GM18502 (cell line): ENCODE data around the gene ERBIN.
A peak's percentile ranks its signal among the peaks of the same experiment; 100 is the strongest.
"Not testable (repeated sequence)": the region's sequence is repeated elsewhere in the genome, so short reads cannot be mapped to it uniquely, and the experiment has no call there.

Experiments
- ATAC-seq: cut with Tn5 transposase; IDR thresholded peaks from one replicate; pipeline ENCODE4 v1.9.1; 2021; ENCODE audit warnings: mild to moderate bottlenecking; ENCODE audit not compliant: unreplicated experiment, poor library complexity

Gene ERBIN

DNA sequence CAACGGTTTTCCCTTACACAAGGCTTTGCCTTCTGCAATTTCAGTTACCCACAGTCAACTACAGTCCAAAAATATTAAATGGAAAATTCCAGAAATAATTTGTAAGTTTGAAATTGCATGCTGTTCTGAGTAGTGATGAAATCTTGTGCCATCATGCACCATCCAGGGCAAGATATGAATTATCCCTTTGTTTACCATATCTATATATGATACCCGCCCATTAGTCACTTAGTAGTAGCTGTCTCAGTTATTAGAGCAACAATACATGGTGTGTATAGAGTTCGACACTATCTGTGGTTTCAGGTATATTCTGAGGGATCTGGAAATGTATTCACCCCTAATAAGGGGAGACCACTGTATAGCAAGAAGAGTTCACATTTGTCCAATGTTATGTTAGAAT lies 29.4 kb downstream of the ERBIN start:
- no peak for ATAC-seq

DNA sequence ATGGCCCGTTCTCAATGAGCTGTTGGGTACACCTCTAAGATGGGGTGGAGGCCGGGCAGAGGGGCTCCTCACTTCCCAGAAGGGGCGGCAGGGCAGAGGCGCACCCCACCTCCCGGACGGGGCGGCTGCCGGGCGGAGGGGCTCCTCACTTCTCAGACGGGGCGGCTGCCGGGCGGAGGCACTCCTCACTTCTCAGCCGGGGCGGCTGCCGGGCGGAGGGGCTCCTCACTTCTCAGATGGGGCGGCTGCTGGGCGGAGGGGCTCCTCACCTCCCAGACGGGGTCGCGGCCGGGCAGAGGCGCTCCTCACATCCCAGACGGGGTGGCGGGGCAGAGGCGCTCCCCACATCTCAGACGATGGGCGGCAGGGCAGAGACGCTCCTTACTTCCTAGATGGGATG lies 31.3 kb downstream of the ERBIN start:
- ATAC-seq: not testable (repeated sequence)

DNA sequence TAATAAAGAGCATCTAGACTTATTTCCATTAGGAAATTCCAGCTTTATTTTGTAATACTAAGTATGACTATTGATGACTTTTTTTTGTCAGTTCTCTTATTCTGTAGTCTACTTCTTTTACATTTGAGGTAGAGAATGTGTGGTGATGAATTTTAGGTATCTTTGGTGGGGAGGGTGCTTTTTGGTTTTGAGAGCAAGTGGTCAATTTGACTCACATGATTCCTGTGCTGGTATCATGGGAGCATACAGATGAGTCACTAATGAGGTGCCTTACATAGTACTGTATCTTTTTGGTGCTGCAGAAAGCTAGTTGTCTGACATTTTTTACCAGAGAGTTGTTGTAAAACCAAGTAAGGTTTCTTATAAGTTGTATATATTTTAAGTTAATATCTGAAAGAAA lies 35.3 kb downstream of the ERBIN start:
- peak; percentile 95 for ATAC-seq

DNA sequence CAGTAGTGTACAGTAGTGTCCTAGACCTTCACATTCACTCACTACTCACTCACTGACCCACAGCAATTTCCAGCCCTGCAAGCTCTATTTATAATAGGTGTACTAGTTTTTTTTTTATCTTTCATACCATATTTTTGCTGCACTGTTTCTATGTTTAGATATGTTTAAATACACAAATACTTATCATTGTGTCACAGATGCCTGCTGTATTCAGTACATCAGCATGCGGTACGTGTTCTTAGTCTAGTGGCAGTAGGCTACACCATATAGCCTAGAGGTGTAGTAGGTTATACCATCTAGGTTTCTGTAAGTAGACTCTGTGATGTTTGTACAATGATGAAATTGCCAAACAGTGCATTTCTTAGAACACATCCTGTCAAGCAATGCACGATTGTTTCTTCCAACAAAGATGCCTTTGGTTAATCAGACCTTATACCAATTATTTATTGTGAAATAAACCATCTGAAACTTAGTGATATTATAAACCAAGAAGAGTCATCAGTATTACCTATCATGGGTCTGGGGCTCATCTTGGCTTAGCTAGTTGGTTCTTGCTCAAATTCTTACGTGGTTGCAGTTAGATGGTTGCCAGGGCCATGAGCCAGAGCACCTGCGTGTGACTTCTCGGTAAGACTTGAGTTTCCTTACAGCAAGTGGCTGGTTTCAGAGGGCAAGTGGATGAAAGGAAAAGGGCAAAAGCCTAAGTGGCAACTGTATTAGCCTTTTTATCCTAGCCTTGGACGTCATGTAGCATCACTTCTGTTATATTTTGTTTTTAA lies 41.1 kb downstream of the ERBIN start:
- ATAC-seq: no peak

DNA sequence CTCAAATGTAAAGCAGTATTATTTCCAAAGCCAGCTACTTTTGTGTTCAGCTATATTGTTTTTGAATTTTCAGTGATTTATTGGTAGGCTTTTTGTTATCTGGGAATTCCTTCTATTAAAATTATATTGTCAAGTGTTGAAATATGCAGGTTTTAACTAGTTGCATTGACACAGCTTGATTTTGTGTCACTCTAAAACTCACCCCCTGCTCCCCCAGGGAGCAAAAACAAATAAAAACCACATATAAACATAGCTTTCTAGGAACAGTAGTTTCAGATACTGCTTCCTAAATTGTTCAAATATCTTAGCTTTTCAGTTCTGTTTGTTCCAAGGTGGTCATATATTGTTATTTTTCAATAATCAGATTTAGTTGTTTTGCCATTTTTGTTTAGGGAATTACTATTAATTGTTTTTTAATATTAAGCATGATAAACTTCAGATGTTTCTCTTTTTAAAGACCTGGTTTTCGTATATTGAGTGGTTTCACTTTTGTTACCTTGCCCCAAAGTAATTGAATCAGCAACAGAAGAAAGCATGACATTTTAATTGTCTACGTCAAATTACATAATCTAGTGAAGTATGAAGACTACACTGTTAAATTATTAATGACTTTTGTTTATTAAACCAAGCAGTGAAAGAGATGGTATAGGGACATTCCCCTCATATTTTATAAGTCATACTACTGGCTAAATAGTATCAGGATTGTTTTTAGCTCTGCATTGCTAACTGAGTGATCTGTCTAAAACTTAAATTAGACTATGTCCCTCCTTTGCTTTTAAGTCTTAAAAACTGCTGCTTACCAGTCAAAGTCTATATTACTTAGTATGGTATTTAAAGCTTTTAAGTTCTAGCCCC lies 43.4 kb downstream of the ERBIN start:
- no peak for ATAC-seq

DNA sequence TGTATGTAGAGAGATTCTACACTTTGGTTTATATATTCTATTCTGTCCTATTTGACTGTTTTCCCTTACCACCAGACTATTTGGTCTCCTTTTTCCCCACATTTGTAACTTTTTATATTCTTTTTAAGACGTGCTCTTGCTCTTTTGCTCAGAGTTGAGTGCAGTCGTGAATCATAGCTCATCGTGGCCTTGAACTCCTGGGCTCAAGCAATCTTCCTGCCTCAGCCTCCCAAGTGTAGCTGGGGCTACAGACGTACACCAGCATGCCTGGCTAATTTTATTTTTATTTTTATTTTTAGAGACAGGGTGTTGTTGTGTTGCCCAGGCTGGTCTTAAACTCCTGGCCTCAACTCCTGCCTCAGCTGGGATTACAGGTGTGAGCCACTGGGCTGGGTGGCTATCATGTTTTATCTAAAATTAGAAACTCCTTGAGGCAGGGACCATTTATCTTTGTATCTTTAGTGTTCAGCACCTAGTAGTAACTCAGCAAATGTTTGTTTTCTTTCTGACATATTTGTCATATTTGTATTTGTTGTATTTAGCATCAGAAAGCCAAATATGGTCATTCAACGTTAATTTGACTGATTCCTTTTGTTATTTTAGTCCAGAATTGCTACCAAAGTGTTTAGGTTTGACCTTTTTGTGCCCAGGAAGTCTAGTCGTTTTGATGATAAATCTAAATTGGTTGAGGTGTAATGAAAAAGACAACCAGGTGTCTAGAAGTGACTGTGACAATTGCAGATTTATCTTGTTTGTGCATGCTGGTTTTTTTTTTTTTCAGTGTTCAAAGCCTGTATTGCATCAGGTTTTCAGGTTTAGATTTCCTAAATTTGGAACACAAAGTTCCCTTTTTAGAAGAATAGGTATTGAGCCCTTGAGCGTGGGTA lies 44.3 kb downstream of the ERBIN start:
- no peak for ATAC-seq

GRCh38 chr5:65971643-65972042 lies 45.3 kb downstream of the ERBIN start:
- no peak for ATAC-seq

GRCh38 chr5:65972896-65973295 lies 46.5 kb downstream of the ERBIN start:
- ATAC-seq: not testable (repeated sequence)

- no peak for ATAC-seq
Measured at GRCh38 chr5:65978251-65978650, 51.9 kb downstream of the ERBIN start.

DNA sequence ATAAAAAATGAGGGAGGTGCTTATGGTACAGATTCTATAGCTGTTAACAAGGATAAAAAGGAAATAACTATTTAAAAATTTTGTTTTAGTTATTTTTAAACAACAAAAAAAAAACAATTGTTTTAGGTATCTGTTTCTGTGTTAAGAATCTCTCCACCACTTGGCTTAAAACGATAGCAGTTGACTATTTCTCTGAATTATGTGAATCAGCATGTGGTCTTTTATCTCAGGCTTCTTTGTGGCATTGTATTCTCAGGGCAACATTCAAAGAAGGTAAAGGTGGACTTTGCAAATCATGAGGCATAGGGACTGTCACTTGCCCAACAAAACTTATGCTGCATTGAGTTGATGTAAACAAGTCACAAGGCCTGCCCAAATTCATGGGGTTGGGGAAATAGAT lies 55.2 kb downstream of the ERBIN start:
- no peak for ATAC-seq

DNA sequence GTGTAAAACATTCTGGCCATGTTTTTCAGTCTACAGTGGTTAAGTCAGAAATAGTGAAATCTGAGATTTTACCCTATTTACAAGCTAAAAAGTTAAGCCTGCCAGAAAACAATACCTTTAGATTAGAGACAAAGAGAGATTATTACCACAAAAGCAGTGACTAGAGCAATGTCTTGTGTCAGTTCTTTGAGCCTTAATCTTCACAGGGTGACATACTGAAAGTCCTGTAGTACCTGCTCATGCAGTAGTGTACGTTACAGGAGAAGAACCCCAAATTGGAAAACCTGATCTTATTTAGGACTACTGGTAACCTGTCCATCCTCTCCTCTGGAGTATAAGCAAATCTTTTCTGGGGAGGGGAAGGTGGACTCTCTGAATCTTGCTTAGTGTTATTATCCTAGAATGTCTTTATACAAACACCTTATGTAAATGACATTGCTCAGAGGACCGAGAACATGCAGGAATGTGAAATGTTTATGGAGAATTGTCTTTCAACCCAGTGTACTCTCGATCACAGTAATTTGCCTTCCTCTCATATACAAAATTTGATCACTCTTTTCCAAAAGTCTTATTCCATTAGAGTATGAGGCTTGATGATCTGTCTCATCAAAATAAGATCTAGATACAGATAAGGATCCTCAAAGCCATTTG lies 55.7 kb downstream of the ERBIN start:
- ATAC-seq: no peak

DNA sequence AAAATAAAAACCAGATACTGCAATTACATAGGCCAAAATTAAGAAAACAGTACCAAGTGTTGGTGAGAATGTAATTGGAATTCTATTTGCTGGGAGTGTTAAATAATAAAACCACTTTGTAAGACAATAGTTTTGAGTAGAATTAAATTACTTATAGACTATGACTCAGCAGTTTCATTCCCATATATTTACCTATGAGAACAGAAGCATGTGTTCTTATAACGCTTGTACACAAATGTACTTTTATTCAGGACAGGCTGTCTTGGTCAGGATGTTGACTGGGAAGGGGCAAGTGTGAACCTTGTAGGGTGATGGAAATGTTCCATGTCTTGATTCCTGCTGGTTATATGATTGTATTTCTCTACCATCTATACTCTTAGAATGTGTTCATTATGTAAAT lies 56.3 kb downstream of the ERBIN start:
- no peak for ATAC-seq

DNA sequence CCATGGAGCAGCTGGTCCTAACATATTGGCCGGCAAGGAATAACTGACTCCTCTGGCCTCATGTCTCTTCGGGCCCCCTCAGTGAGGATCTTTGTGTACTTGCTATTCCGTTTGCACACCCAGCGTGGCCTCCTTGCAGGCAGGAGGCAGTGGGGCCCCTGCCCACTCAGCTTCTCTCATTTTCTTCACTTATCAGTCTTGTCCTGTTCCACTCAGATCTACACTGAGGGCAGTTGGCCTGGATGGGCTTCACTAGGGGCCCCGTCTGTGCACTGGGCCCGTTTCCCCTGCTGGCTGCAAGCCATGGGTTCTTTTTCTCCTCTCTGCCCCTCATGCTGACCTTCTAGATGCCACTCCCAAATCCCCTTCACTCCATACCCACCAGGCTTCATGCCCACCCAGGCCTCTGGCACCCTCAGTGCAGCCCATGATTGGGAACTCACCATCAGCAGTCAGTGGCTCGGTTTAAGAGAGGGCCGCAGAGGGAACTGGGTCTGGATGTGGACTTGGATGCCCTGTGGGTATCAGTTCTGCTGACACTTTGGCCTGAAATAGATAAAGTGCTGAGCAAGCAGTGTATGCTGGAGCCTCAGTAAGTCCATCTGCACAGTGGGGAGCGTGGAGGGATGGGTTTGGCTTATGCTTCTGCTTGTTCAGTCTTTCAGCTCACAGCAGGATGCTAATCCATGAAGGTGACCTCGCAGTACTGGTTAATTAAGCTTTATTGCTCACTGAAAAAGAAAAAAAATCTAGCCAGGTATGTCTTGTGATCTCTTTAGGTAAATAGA lies 57.9 kb downstream of the ERBIN start:
- ATAC-seq: no peak

- ATAC-seq: no peak
Measured at GRCh38 chr5:65986050-65986451, 59.7 kb downstream of the ERBIN start.

DNA sequence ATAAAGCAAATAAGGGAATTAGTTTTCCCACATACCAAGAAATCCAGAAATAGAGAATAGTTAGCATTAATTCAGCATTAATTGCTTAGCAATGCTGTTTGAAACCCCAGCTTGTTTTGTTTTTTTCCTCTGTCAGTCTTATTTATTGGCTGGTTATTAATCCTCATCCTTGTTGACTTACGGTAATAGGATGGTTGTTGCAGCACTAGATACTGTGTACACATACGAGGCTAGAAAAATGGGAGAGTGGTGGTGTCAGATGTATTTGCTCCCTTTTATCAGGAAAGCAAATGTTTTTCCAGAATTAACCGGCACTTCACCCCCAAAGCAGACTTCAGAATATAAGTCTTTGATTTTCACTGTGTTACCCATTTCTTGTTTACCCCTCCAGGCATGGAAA lies 60.4 kb downstream of the ERBIN start:
- ATAC-seq: no peak

DNA sequence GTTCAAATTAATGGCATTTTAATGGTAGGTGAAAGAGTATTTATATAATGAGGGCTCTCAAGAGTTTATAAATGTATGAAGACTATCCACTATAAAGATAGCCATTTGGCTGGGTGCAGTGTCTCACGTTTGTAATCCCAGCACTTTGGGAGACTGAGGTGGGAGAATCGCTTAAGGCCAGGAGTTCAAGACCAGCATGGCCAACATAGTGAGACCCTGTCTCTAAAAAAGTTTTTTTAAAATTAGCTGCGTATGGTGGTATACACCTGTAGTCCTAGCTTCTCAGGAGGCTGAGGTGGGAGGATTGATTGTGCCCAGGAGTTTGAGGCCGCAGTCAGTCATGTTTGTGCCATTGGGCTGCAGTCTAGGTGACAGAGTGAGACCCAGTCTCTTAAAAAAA lies 61.6 kb downstream of the ERBIN start:
- ATAC-seq: no peak

DNA sequence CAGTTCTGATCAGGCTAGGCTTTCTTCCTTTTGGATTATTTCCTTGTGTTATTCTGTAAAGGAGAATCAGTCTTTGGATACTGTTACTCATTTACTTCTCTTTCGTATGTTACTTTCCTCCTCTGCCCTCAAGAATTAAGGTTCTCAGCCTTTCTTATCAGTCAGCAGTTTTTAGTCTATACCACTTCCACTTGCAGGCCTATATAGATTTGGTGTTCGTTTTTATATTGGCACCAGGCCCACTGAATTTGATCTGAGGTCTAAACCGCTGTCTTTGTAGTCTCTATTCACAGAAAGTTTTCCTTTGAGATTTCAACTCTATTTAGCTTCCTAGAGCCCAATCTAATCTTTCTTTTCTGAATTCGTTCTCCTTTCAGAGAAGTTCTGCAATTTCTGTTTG lies 62.8 kb downstream of the ERBIN start:
- ATAC-seq: no peak

- no peak for ATAC-seq
Measured at GRCh38 chr5:65992630-65993029, 66.3 kb downstream of the ERBIN start.

DNA sequence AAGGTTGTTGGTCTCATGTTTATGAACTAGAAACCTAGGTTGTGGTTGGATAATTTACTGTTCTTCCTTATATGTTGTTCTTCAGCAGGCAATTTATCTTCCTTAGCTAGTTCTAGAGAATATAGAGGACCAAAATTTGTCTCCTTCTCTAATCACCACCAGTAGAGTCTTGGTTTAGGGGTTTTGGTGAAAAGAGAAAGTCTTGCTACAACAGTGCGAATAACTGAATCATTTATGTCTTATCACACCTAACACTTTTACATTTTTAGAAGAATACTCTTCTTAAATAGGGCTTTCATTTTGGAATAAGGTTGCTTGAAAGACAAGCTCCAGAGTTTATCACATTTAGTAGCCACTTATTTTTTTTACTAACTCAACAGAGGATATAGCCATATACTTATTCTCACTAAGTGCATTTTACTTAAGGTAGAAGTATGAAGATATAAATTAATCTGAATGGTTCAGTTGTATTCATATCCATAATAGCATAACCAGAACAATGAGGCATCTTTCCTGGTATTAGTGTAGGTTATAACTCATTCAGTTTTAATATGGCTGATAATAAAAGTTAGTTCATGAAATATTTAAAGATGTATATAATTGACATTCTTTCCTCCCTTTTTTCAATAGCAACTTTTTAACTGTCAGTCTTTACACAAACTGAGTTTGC lies 67.9 kb downstream of the ERBIN start:
- no peak for ATAC-seq
